Spleen (tissue), 11 donors: Measurements from ENCODE around the gene MAMDC2. TPM values are rescaled to one million over a fixed set of nuclear protein-coding genes. Genes with fewer than 3 reads are reported as not detected.

Source experiments
- DNase-seq: peaks from one replicate; pipeline ENCODE4 v3.0.0-alpha.2; 2020
- H3K27ac ChIP-seq, 8 donors: fragments of 200-600 bp; sonication (generic) in 7 of 8; 1 replicate in 4 of 8; 2 replicates in 4 of 8; pipeline versions ENCODE4 v1.5.0 to v1.8.0; 2016 to 2021; ENCODE audit warnings: inconsistent platforms in 4 of 8, mild to moderate bottlenecking in 4 of 8, moderate library complexity in 1 of 8
- H3K27me3 ChIP-seq, 7 donors: fragments of 200-600 bp; sonication (generic) in 6 of 7; replicated peaks in 1 of 7; 1 replicate in 4 of 7; 2 replicates in 3 of 7; pipeline versions ENCODE4 v1.5.0 to v1.8.0; 2016 to 2021; ENCODE audit warnings: inconsistent platforms in 3 of 7, mild to moderate bottlenecking in 1 of 7
- H3K36me3 ChIP-seq, 6 donors: fragments of 200-600 bp; sonication (generic) in 5 of 6; 1 replicate in 4 of 6; 2 replicates in 2 of 6; pipeline versions ENCODE4 v1.5.0 to v1.8.0; 2016 to 2021; ENCODE audit warnings: inconsistent platforms in 2 of 6
- H3K4me1 ChIP-seq, 6 donors: fragments of 200-600 bp; sonication (generic) in 5 of 6; 1 replicate in 3 of 6; 2 replicates in 3 of 6; pipeline versions ENCODE4 v1.5.0 to v1.8.0; 2016 to 2021; ENCODE audit warnings: inconsistent platforms in 3 of 6
- H3K4me3 ChIP-seq, 8 donors: fragments of 200-600 bp; sonication (generic) in 7 of 8; 1 replicate in 4 of 8; 2 replicates in 4 of 8; pipeline versions ENCODE4 v1.5.0 to v1.8.0; 2016 to 2021; ENCODE audit warnings: inconsistent platforms in 4 of 8, mild to moderate bottlenecking in 4 of 8, moderate library complexity in 2 of 8
- H3K9me3 ChIP-seq, 8 donors: fragments of 200-600 bp; sonication (generic) in 7 of 8; 1 replicate in 4 of 8; 2 replicates in 4 of 8; pipeline versions ENCODE4 v1.5.0 to v1.8.0; 2016 to 2021; ENCODE audit warnings: inconsistent platforms in 4 of 8
- CTCF ChIP-seq, 11 experiments: fragments of 200-600 bp in 7 of 11; fragments of 450-650 bp in 4 of 11; sonication (generic) in 4 of 11; IDR thresholded peaks in 8 of 11; conservative IDR thresholded peaks in 3 of 11; 1 replicate in 7 of 11; 2 replicates in 4 of 11; pipeline versions ENCODE4 v1.4.0 to v1.8.0; 2016 to 2021; ENCODE audit warnings: antibody characterized with exemption in 11 of 11, inconsistent platforms in 4 of 11, mild to moderate bottlenecking in 1 of 11
- POLR2A ChIP-seq, 3 donors: fragments of 450-650 bp; IDR thresholded peaks; one replicate each; pipeline ENCODE4 v1.5.1; 2017; ENCODE audit warnings: antibody characterized with exemption in 3 of 3, mild to moderate bottlenecking in 1 of 3
- POLR2AphosphoS5 ChIP-seq, 3 donors: sonication (generic); formaldehyde crosslinking; IDR thresholded peaks; one replicate each; pipeline ENCODE4 v1.5.1; 2017; ENCODE audit warnings: antibody characterized with exemption in 3 of 3
- WGBS, 5 donors: extraction: QIAGEN DNeasy Blood & Tissue Kit in 3 of 5; methylation state at CpG; one replicate each; pipeline versions ENCODE4 v1.1.5 to v1.1.7; 2013 to 2018; 5-methylcytosine and 5-hydroxymethylcytosine counted together
- intact Hi-C: fragments of 100-400 bp; cut with DNase I; formaldehyde crosslinking; loops from one replicate; pipeline ENCODE4 v1.15.0; 2023; ENCODE audit warnings: low total_unique reads
- polyA plus RNA-seq, 3 donors: library from polyadenylated mRNA; stranded (reverse); fragments of 200-250 nt; gene quantifications; one replicate each; pipeline ENCODE4 v1.2.1, GENCODE V29; 2013
- total RNA-seq, 7 donors: library from RNA; depleted of rRNA in 3 of 7; stranded (reverse); fragments of >200 nt in 3 of 7; fragmentation: NEBNext Ultra II Directional in 4 of 7; extraction: Animal tissue kit (Norgen Biotek cat#: 25700) in 4 of 7; gene quantifications; one replicate each; pipeline versions ENCODE4 v1.1.0 to v1.2.1, GENCODE V29; 2016 to 2021
- donor health status: healthy with polysubstance abuse.
- donor health status: DM: no; HTN: no; CAD: no; lungs with moderate emphysema.
- donor health status: DM: no; HTN: no; CAD: no.
- donor health status: Bipolar disorder and iron deficiency.
- donor health status: healthy.
- donor health status: DM: no; HTN: no; CAD: no.
- donor health status: DM: yes; HTN: yes; CAD: no.

The MAMDC2 gene
- total and polyA plus RNA-seq, 10 donors = 1.5 to 65.5 (median 14.5) TPM

GRCh38 chr9:70136632-70137031 is 93.0 kb downstream of the MAMDC2 start:
- no peaks in the 10 kb centered on the region for H3K4me1 ChIP-seq
- H3K27ac ChIP-seq = no peak overlapping the region
- H3K27me3 ChIP-seq = no peaks in the 10 kb centered on the region
- no peaks in the 10 kb centered on the region for H3K9me3 ChIP-seq
- H3K4me3 ChIP-seq = no peak overlapping the region
- DNase-seq = no peak
- WGBS, 5 donors = 44 to 56% (median 48%) methylated on average over 1 of the region's 1 CpG
- intact Hi-C loops = no loop called here
- no peaks in the 10 kb centered on the region for H3K36me3 ChIP-seq
- TF ChIP-seq CTCF (IDR thresholded peaks at IDR 0.05 in 8 of 11, conservative IDR thresholded peaks at IDR 0.05 in 3 of 11) (no peak), POLR2AphosphoS5 (IDR thresholded peaks at IDR 0.05) (no peak), POLR2A (IDR thresholded peaks at IDR 0.05) (no peak)

- H3K9me3 ChIP-seq = no peaks in the 10 kb centered on the region
- DNase-seq = no peak
- 83 to 90% (median 88%) methylated on average over 3 of the region's 3 CpGs for WGBS, 5 donors
- no peaks in the 10 kb centered on the region for H3K36me3 ChIP-seq
- no peak overlapping the region for H3K27ac ChIP-seq
- intact Hi-C loops = no loop called here
- H3K4me1 ChIP-seq = no peaks in the 10 kb centered on the region
- TF ChIP-seq POLR2AphosphoS5 (IDR thresholded peaks at IDR 0.05) (no peak), CTCF (IDR thresholded peaks at IDR 0.05 in 8 of 11, conservative IDR thresholded peaks at IDR 0.05 in 3 of 11) (no peak), POLR2A (IDR thresholded peaks at IDR 0.05) (no peak)
- no peaks in the 10 kb centered on the region for H3K27me3 ChIP-seq
- no peak overlapping the region for H3K4me3 ChIP-seq
These were observed 93.9 kb downstream of the MAMDC2 start for GRCh38 chr9:70137577-70137976.

- Histone ChIP-seq H3K36me3 (peaks cover 0 to 4% (median 0%) of the 10 kb centered on the region in 6 donors), H3K27me3 (no peaks in the 10 kb centered on the region), H3K27ac (no peak overlapping the region), H3K4me3 (no peak overlapping the region), H3K4me1 (no peaks in the 10 kb centered on the region), H3K9me3 (no peaks in the 10 kb centered on the region)
- WGBS, 5 donors = 64 to 75% (median 70%) methylated on average over 3 of the region's 3 CpGs
- TF ChIP-seq POLR2AphosphoS5 (IDR thresholded peaks at IDR 0.05) = no peak
- TF ChIP-seq POLR2A (IDR thresholded peaks at IDR 0.05) = no peak
- TF ChIP-seq CTCF (IDR thresholded peaks at IDR 0.05 in 8 of 11, conservative IDR thresholded peaks at IDR 0.05 in 3 of 11) = no peak
- intact Hi-C loops = no loop called here
- no peak for DNase-seq
These were observed 98.5 kb downstream of the MAMDC2 start for GRCh38 chr9:70142101-70142500.

- no peaks in the 10 kb centered on the region for H3K9me3 ChIP-seq
- H3K4me1 ChIP-seq = no peaks in the 10 kb centered on the region
- TF ChIP-seq POLR2A (IDR thresholded peaks at IDR 0.05) (no peak), CTCF (IDR thresholded peaks at IDR 0.05 in 8 of 11, conservative IDR thresholded peaks at IDR 0.05 in 3 of 11) (no peak), POLR2AphosphoS5 (IDR thresholded peaks at IDR 0.05) (no peak)
- no peak overlapping the region for H3K27ac ChIP-seq
- intact Hi-C loops = no loop called here
- H3K36me3 ChIP-seq = peaks cover 0 to 4% (median 0%) of the 10 kb centered on the region in 6 donors
- 77 to 86% (median 84%) methylated on average over 3 of the region's 3 CpGs for WGBS, 5 donors
- H3K27me3 ChIP-seq = no peaks in the 10 kb centered on the region
- DNase-seq = no peak
- H3K4me3 ChIP-seq = no peak overlapping the region
These were observed 99.9 kb downstream of the MAMDC2 start for GRCh38 chr9:70143394-70144130.
